ENCODE results near the gene SRSF8. TPM values are rescaled to one million over a fixed set of nuclear protein-coding genes. Genes with fewer than 3 reads are reported as not detected.

Gene SRSF8
- polyA plus RNA-seq, 1 of the 3 experiments (the other 2 are of a cell fraction) = 25.4 TPM

DNA sequence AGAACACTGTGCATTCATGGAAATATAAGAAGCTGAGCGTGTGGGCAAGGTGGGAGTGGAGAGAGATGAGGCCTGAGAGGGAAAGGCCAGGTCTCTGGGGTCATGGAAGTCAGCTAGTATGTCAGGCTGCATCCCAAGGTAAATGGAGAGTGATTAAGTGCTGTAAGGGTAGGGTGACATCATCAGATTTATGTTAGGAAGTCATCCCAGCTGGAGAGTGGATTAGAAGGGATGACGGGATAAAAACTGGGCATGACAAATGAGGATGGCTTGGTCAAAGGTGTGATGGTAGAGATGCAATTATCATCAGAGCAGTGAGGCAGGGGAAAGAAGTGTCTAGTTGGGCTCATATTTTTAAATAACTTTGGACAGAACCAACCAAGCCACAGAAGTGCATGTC lies 19.4 kb downstream of the SRSF8 start:
- H3K4me1 ChIP-seq (ENCODE audit: control insufficient read depth in 1 of 2, insufficient read depth in 2 of 2, low read depth in 1 of 2, low read length in 1 of 2) = peaks cover 7 to 12% of the 10 kb centered on the region in 2 experiments; a peak in 2 of 4 replicates
- no peaks in the 10 kb centered on the region for H3K79me2 ChIP-seq (ENCODE audit: insufficient read depth)
- H3K4me3 ChIP-seq (ENCODE audit: low read depth in 2 of 2, low read length in 1 of 2) = no peak overlapping the region
- H2AFZ ChIP-seq (ENCODE audit: low read depth) = no peak overlapping the region
- no peak overlapping the region for H3K27ac ChIP-seq (ENCODE audit: low read depth in 2 of 2, low read length in 1 of 2)
- no peak overlapping the region for H3K9ac ChIP-seq
- POLR2A ChIA-PET = interaction anchor here (0.6 kb wide), 1 partner anchor 135 kb away, joined by 3 read pairs; no protein-coding TSS in a partner anchor
- WGBS (ENCODE audit: low lambda C conversion rate) = 90% methylated on average over 2 of the region's 2 CpGs
- DNase-seq = no peak
- CTCF ChIA-PET = no interaction called here
- no peaks in the 10 kb centered on the region for H3K36me3 ChIP-seq (replicated peaks in 1 of 2; ENCODE audit: control insufficient read depth in 1 of 2, insufficient read depth in 2 of 2, low read length in 1 of 2)
- no peaks in the 10 kb centered on the region for H3F3A ChIP-seq (replicated peaks; ENCODE audit: insufficient read depth)
- TF ChIP-seq USF1 (IDR thresholded peaks at IDR 0.05; ENCODE audit: borderline replicate concordance, low read depth) = no peak
- TF ChIP-seq, protein P1, sequence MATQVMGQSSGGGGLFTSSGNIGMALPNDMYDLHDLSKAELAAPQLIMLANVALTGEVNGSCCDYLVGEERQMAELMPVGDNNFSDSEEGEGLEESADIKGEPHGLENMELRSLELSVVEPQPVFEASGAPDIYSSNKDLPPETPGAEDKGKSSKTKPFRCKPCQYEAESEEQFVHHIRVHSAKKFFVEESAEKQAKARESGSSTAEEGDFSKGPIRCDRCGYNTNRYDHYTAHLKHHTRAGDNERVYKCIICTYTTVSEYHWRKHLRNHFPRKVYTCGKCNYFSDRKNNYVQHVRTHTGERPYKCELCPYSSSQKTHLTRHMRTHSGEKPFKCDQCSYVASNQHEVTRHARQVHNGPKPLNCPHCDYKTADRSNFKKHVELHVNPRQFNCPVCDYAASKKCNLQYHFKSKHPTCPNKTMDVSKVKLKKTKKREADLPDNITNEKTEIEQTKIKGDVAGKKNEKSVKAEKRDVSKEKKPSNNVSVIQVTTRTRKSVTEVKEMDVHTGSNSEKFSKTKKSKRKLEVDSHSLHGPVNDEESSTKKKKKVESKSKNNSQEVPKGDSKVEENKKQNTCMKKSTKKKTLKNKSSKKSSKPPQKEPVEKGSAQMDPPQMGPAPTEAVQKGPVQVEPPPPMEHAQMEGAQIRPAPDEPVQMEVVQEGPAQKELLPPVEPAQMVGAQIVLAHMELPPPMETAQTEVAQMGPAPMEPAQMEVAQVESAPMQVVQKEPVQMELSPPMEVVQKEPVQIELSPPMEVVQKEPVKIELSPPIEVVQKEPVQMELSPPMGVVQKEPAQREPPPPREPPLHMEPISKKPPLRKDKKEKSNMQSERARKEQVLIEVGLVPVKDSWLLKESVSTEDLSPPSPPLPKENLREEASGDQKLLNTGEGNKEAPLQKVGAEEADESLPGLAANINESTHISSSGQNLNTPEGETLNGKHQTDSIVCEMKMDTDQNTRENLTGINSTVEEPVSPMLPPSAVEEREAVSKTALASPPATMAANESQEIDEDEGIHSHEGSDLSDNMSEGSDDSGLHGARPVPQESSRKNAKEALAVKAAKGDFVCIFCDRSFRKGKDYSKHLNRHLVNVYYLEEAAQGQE (IDR thresholded peaks at IDR 0.05; ENCODE audit: low read depth, low read length) = no peak
- TF ChIP-seq YY1 (IDR thresholded peaks at IDR 0.05; ENCODE audit: low read depth) = no peak
- TF ChIP-seq TEAD4 (IDR thresholded peaks at IDR 0.05; ENCODE audit: borderline replicate concordance, insufficient read depth) = no peak
- no peak for TF ChIP-seq PBX3 (IDR thresholded peaks at IDR 0.05)
- TF ChIP-seq TCF12 (IDR thresholded peaks at IDR 0.05) = no peak
- no peak for TF ChIP-seq TAF1 (IDR thresholded peaks at IDR 0.05; ENCODE audit: borderline replicate concordance, low read depth, low read length)
- no peaks in the 10 kb centered on the region for H4K20me1 ChIP-seq (ENCODE audit: insufficient read depth)
- H3K4me2 ChIP-seq = no peak overlapping the region
- no peaks in the 10 kb centered on the region for H3K9me3 ChIP-seq
- no peaks in the 10 kb centered on the region for H3K27me3 ChIP-seq (ENCODE audit: insufficient read depth)
- H3K9me2 ChIP-seq = no peaks in the 10 kb centered on the region

- WGBS (ENCODE audit: low lambda C conversion rate) = 96% methylated on average over 1 of the region's 1 CpG
- POLR2A ChIA-PET = no interaction called here
- no peaks in the 10 kb centered on the region for H3K9me3 ChIP-seq
- no peaks in the 10 kb centered on the region for H4K20me1 ChIP-seq (ENCODE audit: insufficient read depth)
- TF ChIP-seq NFIC (IDR thresholded peaks at IDR 0.05; ENCODE audit: borderline replicate concordance) (no peak), RCOR1 (IDR thresholded peaks at IDR 0.05; ENCODE audit: low read length) (no peak), SIN3A (IDR thresholded peaks at IDR 0.05; ENCODE audit: borderline replicate concordance, low read depth, low read length) (no peak), FOXM1 (IDR thresholded peaks at IDR 0.05; ENCODE audit: low read depth) (no peak), GABPA (IDR thresholded peaks at IDR 0.05; ENCODE audit: low read depth) (no peak), RAD21 (IDR thresholded peaks at IDR 0.05; ENCODE audit: low read length) (no peak), POLR2AphosphoS5 (IDR thresholded peaks at IDR 0.05; ENCODE audit: low read depth, low read length) (no peak), RFX5 (IDR thresholded peaks at IDR 0.05; ENCODE audit: low read length) (no peak), CTCF (IDR thresholded peaks at IDR 0.05) (no peak)
- TF ChIP-seq, protein P1 (IDR thresholded peaks at IDR 0.05; ENCODE audit: low read depth, low read length) = no peak
- no peaks in the 10 kb centered on the region for H3K27me3 ChIP-seq (ENCODE audit: insufficient read depth)
- no peaks in the 10 kb centered on the region for H3K9me2 ChIP-seq
- no peak overlapping the region for H3K27ac ChIP-seq (ENCODE audit: low read depth in 2 of 2, low read length in 1 of 2)
- peaks cover 7 to 13% of the 10 kb centered on the region in 2 experiments; a peak in 2 of 4 replicates for H3K4me1 ChIP-seq (ENCODE audit: control insufficient read depth in 1 of 2, insufficient read depth in 2 of 2, low read depth in 1 of 2, low read length in 1 of 2)
- H2AFZ ChIP-seq (ENCODE audit: low read depth) = no peak overlapping the region
- H3K36me3 ChIP-seq (replicated peaks in 1 of 2; ENCODE audit: control insufficient read depth in 1 of 2, insufficient read depth in 2 of 2, low read length in 1 of 2) = no peaks in the 10 kb centered on the region
- no peaks in the 10 kb centered on the region for H3K79me2 ChIP-seq (ENCODE audit: insufficient read depth)
- H3K9ac ChIP-seq = no peak overlapping the region
- H3F3A ChIP-seq (replicated peaks; ENCODE audit: insufficient read depth) = no peaks in the 10 kb centered on the region
- H3K4me2 ChIP-seq = no peak overlapping the region
- H3K4me3 ChIP-seq (ENCODE audit: low read depth in 2 of 2, low read length in 1 of 2) = no peak overlapping the region
- CTCF ChIA-PET = interaction anchor here (1.2 to 6.5 kb wide), 2 partner anchors 19 to 618 kb away, joined by 3 to 52 read pairs; partner anchors contain the start of gene SRSF8
- DNase-seq = no peak
Observed at GRCh38 chr11:95086836-95087570, 20.3 kb downstream of the SRSF8 start.

Data from SK-N-SH (cell line).